NCI-H526 treated with DMSO at 0.1 percent for 48 hours (cell line): ENCODE measurements around the gene TOMM70.

Source experiments
- DNase-seq: peaks from one replicate; lab custom pipeline; 2025; lab: John Stamatoyannopoulos, UW

The TOMM70 gene

GRCh38 chr3:100324044-100324443 is 76.8 kb downstream of the TOMM70 start:
- DNase-seq: no peak

- no peak for DNase-seq
Observed at GRCh38 chr3:100319951-100320350, 80.9 kb downstream of the TOMM70 start.

- DNase-seq: no peak
Observed at GRCh38 chr3:100317912-100318311, 83.0 kb downstream of the TOMM70 start.

GRCh38 chr3:100316641-100317069 is 84.2 kb downstream of the TOMM70 start:
- no peak for DNase-seq
